Hepatic stellate cell (primary cell): ENCODE data around the gene LRP8.

ENCODE experiments used
- DNase-seq: peaks from one replicate; pipeline ENCODE4 v3.0.0; 2011; ENCODE audit warnings: low spot score

The LRP8 gene

GRCh38 chr1:53359225-53359933 is 31.5 kb upstream of the LRP8 start:
- no peak for DNase-seq

- DNase-seq: no peak
Measured at GRCh38 chr1:53356637-53357036, 28.8 kb upstream of the LRP8 start.

DNA sequence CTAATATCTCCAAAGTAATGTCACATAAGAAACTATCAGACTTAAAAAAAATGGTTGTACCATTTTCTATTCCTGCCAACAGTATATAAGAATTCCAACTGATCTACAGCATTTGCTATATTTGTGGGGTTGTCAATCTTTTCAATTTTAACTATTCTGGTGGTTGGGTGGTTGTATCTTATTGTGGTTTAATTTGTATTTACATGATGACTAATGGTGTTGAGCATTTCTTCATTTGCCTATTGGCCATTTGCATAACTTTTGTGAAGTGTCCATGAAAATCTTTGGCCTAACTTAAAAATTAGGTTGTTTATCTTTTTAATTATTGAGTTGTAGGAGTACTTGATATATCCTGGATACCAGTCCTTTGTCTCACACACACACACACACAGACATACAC is 26.2 kb upstream of the LRP8 start:
- no peak for DNase-seq

DNA sequence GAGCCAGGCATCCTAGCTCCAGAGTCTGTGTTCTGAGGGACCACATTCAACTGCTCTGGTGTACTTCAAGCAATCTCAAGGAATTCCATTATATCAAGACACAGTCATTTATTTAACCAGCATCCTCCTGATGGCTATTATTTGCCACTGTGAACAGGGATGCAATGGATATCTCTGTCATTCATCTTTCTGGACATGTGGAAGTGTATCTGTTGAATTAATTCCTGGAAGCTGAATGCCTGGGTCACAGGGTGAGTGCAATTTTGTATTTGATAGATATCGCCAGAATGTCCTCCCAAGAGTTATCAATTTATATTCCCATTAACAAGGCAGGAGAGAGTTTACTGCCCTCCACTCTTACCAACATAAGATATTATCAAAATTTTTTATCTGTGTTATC is 24.7 kb upstream of the LRP8 start:
- no peak for DNase-seq

DNA sequence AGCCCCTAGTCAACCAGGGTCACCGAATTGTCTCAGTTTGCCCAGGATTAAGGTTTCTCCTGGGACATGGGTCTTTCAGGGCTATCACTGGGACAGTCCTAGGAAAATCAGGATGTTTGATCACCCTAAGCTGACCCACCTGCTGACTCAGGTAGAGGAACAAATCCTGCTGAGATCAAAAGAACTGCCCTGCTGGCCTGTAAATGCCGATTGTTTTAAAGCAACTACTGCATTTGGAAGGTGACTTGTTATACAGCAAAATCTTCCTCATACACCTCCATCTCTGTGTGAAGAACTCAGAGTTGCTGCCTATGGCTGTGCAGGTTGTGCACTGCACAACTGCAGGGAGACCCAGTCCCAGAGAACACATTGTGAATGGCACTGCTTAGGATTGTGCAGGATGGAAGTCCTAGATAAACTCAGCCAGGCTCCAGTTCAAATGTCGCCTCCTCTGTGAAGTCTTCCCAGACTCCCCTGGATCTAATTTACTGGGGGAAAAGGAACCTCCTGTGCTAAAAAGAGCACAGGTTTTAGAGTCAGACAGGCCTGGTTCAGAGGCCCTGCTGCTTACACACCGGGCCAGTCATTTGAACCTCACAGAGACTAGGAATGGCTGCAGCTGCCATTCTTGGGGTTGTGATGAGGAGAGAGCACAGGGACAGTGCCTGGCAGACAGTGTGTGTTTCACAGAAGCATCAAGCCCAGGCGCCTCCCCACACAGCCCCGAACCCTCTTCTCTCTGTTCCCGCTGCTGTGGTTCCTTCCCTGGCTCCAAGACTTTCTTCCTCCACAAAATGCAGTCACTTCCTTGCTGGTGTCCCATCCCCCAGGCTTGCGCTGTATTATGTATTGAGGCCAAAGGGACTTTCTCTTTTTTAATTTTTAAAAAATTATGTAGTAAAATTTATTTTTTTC is 23.2 kb upstream of the LRP8 start:
- no peak for DNase-seq

- DNase-seq: no peak
Measured at GRCh38 chr1:53349968-53350852, 22.3 kb upstream of the LRP8 start.

- no peak for DNase-seq
Measured at GRCh38 chr1:53349369-53349835, 21.5 kb upstream of the LRP8 start.

- DNase-seq: no peak
Measured at GRCh38 chr1:53348486-53349368, 20.9 kb upstream of the LRP8 start.

GRCh38 chr1:53346814-53347176 is 18.9 kb upstream of the LRP8 start:
- DNase-seq: no peak

DNA sequence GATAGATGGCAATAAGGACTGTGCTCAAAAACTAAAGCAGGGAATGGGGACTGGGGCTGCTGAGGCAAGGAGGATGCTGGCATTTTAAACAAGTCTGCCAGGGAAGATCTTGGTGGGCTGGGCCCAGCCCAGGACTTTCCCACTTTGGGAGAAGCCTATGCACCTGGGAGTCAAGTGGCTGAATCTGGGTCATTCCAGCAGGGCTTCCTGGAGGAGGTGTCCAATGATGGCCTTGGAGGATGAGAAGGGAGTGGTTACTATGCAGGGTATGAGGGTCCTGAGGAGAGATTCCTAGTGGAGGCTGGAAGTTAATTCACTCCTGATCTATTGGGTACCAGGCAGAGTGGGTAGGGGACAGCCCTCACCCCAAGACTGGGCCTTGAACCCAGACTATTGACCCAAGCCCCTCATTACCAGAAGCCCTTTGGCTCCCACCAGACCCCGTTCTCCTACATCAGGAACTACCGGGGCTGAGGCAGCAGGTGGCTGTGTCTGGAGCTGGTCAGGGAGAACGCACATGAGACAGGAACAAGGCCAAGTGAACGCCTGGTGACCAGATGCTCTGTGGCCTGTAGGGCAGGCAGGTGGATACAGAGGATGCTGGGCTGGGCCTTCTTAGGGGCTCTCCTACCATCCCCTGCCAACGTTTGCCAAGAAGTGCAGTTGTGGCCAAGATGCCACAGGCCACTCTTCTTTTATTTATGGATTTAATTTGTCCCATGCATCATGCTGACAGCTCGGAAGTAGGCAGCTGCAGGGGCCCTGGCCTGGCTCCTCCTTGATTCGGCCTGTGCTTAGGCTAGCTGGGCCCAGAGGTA is 18.3 kb upstream of the LRP8 start:
- DNase-seq: no peak

- DNase-seq: no peak
Measured at GRCh38 chr1:53344921-53345838, 17.3 kb upstream of the LRP8 start.

GRCh38 chr1:53343831-53344668 is 16.2 kb upstream of the LRP8 start:
- DNase-seq: peak; percentile 47

- no peak for DNase-seq
Measured at GRCh38 chr1:53342735-53343470, 15.0 kb upstream of the LRP8 start.

GRCh38 chr1:53341961-53342707 is 14.3 kb upstream of the LRP8 start:
- DNase-seq: no peak

GRCh38 chr1:53341521-53341895 is 13.6 kb upstream of the LRP8 start:
- no peak for DNase-seq

DNA sequence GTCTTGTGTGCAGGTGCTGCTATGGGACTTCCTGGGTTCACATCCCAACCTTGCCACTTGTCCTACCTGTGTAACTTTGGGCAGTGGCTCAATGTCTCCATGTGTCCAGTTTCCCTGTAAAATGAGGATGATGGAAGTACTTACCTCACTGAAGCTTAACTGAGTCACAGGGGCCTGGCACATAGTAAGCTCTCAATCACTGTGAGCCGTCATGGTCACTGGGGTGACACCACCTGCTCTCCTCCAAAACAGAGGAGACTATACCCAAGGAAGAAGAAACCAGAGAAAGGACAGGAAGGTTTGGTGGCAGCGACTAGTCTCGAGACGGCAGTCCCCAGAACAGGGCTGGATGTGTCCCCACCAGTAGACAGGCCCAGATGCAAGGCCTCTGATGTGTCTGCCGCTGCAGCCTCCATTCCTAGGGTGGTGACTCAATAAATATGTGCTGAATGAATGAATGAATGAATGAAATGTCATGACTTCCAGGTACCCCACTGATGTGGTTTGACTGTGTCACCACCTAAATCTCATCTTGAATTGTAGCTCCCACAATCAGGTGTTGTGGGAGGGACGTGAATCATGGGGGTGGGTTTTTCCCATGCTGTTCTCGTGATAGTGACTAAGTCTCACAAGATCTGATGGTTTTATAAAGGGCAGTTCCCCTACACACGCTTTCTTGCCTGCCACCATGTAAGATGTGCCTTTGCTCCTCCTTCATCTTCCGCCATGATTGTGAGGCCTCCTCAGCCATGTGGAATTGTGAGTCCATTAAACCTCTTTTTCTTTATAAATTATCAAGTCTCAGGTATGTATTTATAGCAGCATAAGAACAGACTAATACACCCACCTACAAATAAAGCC is 13.0 kb upstream of the LRP8 start:
- no peak for DNase-seq
